Adrenal gland (tissue), 5 donors: ENCODE results near the gene SOBP.

ENCODE experiments used
- POLR2A ChIP-seq, 2 donors: fragments of 450-650 bp; IDR thresholded peaks; one replicate each; pipeline ENCODE4 v1.6.1; 2017; ENCODE audit warnings: antibody characterized with exemption in 2 of 2, mild to moderate bottlenecking in 2 of 2, moderate library complexity in 1 of 2
- TF ChIP-seq, protein P1 (sequence below), 6 experiments: fragments of 450-650 bp in 4 of 6; fragments of 200-600 bp in 2 of 6; sonication (generic) in 1 of 6; IDR thresholded peaks; 1 replicate in 5 of 6; 2 replicates in 1 of 6; pipeline versions ENCODE4 v1.5.1 to v1.8.0; 2016 to 2021; ENCODE audit warnings: antibody characterized with exemption in 6 of 6, mild to moderate bottlenecking in 2 of 6, moderate library complexity in 1 of 6
- donor health status: DM: no; HTN: no; CAD: no.

DNA sequence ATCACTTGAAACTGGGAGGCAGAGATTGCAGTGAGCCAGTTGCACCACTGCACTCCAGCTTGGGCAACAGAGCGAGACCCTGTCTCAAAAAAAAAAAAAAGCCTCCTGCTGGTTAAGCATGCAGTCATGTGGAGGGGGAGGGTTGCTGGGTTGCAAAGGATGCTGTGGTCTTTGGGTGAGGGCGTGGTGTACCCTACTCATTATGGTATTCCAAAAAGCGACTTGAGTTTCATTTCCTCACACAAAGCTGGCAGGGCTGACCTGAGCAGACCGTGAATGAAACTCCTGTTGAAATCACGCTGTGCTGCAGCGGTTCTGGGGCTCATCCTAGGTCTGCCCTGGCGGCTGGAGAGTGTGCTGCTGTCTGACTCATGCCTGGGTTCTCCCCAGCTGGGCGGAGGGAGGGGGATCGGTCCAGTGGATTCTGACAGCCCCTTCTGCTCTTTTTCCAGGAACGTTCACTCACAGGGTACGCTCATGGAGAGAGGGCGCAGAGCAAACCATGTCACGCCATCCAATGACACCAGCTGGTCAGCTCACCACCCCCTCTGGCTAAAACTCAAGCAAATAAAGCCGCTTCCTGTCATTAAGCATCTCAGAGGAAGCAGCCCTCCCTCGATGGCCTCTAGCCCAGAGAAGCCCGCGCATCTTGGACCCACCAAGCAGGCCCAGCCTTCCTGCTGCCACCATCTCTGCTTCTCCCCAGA lies 168.0 kb downstream of the SOBP start:
- TF ChIP-seq, protein P1, sequence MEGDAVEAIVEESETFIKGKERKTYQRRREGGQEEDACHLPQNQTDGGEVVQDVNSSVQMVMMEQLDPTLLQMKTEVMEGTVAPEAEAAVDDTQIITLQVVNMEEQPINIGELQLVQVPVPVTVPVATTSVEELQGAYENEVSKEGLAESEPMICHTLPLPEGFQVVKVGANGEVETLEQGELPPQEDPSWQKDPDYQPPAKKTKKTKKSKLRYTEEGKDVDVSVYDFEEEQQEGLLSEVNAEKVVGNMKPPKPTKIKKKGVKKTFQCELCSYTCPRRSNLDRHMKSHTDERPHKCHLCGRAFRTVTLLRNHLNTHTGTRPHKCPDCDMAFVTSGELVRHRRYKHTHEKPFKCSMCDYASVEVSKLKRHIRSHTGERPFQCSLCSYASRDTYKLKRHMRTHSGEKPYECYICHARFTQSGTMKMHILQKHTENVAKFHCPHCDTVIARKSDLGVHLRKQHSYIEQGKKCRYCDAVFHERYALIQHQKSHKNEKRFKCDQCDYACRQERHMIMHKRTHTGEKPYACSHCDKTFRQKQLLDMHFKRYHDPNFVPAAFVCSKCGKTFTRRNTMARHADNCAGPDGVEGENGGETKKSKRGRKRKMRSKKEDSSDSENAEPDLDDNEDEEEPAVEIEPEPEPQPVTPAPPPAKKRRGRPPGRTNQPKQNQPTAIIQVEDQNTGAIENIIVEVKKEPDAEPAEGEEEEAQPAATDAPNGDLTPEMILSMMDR (IDR thresholded peaks at IDR 0.05): peak in 5 of 6 experiments; percentile 23 to 59 (median 40)
- peak in 1 of 2 donors; percentile 31 for TF ChIP-seq POLR2A (IDR thresholded peaks at IDR 0.05)
